Upper lobe of left lung (tissue), 4 donors: Measurements from ENCODE around the gene KLHL40.

Source experiments
- CTCF ChIP-seq, 6 experiments: fragments of 450-650 bp in 4 of 6; fragments of 200-600 bp in 2 of 6; sonication (generic) in 2 of 6; IDR thresholded peaks; one replicate each; pipeline ENCODE4 v1.5.1; 2016 to 2019; ENCODE audit warnings: antibody characterized with exemption in 6 of 6
- EP300 ChIP-seq, 4 donors: sonication (generic); formaldehyde crosslinking; IDR thresholded peaks; one replicate each; pipeline ENCODE4 v1.5.1; 2017; ENCODE audit warnings: antibody characterized with exemption in 4 of 4, control low read depth in 2 of 4
- POLR2A ChIP-seq, 4 donors: fragments of 450-650 bp; IDR thresholded peaks; one replicate each; pipeline ENCODE4 v1.5.1; 2016 to 2017; ENCODE audit warnings: antibody characterized with exemption in 4 of 4, mild to moderate bottlenecking in 2 of 4
- POLR2AphosphoS5 ChIP-seq, 2 donors: sonication (generic); formaldehyde crosslinking; IDR thresholded peaks; one replicate each; pipeline ENCODE4 v1.5.1; 2017; ENCODE audit warnings: antibody characterized with exemption in 2 of 2

- no peak for TF ChIP-seq CTCF (IDR thresholded peaks at IDR 0.05)
- no peak for TF ChIP-seq EP300 (IDR thresholded peaks at IDR 0.05)
- TF ChIP-seq POLR2A (IDR thresholded peaks at IDR 0.05): no peak
- TF ChIP-seq POLR2AphosphoS5 (IDR thresholded peaks at IDR 0.05): no peak
Measured at GRCh38 chr3:42688016-42688415, 2.7 kb downstream of the KLHL40 start.
